DOHH2 (cell line): Measurements from ENCODE around the gene ZNF609.

Source experiments
- H3F3A ChIP-seq: fragments of 200-600 bp; sonication (generic), shearing (Covaris generic); 2 replicates; pipeline ENCODE4 v1.6.0; 2016; ENCODE audit warnings: antibody characterized with exemption, mild to moderate bottlenecking; ENCODE audit not compliant: control insufficient read depth, insufficient read depth
- H3K27ac ChIP-seq: fragments of 200-600 bp; sonication (generic); 2 replicates; pipeline ENCODE4 v1.5.1; 2014; ENCODE audit warnings: low read depth, mild to moderate bottlenecking, low read length, moderate library complexity
- H3K27me3 ChIP-seq: fragments of 200-600 bp; sonication (generic); 2 replicates; pipeline ENCODE4 v1.6.1; 2014; ENCODE audit warnings: mild to moderate bottlenecking, low read length, mixed read lengths; ENCODE audit not compliant: control insufficient read depth
- H3K36me3 ChIP-seq: fragments of 200-600 bp; sonication (generic); 2 replicates; pipeline ENCODE4 v1.6.1; 2014; ENCODE audit warnings: mild to moderate bottlenecking, low read length, moderate library complexity, mixed read lengths; ENCODE audit not compliant: control insufficient read depth
- H3K4me1 ChIP-seq: fragments of 200-600 bp; sonication (generic); 2 replicates; pipeline ENCODE4 v1.6.1; 2014; ENCODE audit warnings: mild to moderate bottlenecking, low read length, mixed read lengths; ENCODE audit not compliant: control insufficient read depth
- H3K4me2 ChIP-seq: fragments of 200-600 bp; sonication (generic); 2 replicates; pipeline ENCODE4 v1.6.0; 2014; ENCODE audit warnings: mild to moderate bottlenecking, low read length, moderate library complexity
- H3K4me3 ChIP-seq: fragments of 200-600 bp; sonication (generic); 2 replicates; pipeline ENCODE4 v1.5.1; 2014; ENCODE audit warnings: mild to moderate bottlenecking, low read length, mixed read lengths
- H3K79me2 ChIP-seq: fragments of 200-600 bp; sonication (generic); 2 replicates; pipeline ENCODE4 v1.6.1; 2014; ENCODE audit warnings: mild to moderate bottlenecking, low read length, mixed read lengths; ENCODE audit not compliant: control insufficient read depth
- H3K9me2 ChIP-seq: fragments of 200-600 bp; sonication (generic); replicated peaks from 2 replicates; pipeline ENCODE4 v1.6.1; 2014; ENCODE audit warnings: mild to moderate bottlenecking, low read length, mixed read lengths; ENCODE audit not compliant: control insufficient read depth
- H3K9me3 ChIP-seq: fragments of 200-600 bp; sonication (generic); 2 replicates; pipeline ENCODE4 v1.6.1; 2014; ENCODE audit warnings: antibody characterized with exemption, low read length, mixed read lengths; ENCODE audit not compliant: control insufficient read depth, insufficient read depth
- H4K20me1 ChIP-seq: fragments of 200-600 bp; sonication (generic); 2 replicates; pipeline ENCODE4 v1.6.0; 2014; ENCODE audit warnings: low read depth, mild to moderate bottlenecking, antibody characterized with exemption, low read length, moderate library complexity; ENCODE audit not compliant: control insufficient read depth, insufficient read depth
- EZH2phosphoT487 ChIP-seq: fragments of 200-600 bp; sonication (generic); IDR thresholded peaks from 2 replicates; pipeline ENCODE4 v1.6.1; 2017; ENCODE audit warnings: borderline replicate concordance, mild to moderate bottlenecking, antibody characterized with exemption, low read length, moderate library complexity, mixed read lengths
- TF ChIP-seq, protein P1 (sequence below): fragments of 200-600 bp; sonication (generic); IDR thresholded peaks from one replicate; pipeline ENCODE4 v1.5.1; 2014; ENCODE audit warnings: antibody characterized with exemption, mild to moderate bottlenecking, low read depth, low read length; ENCODE audit not compliant: poor library complexity, severe bottlenecking

Gene ZNF609

DNA sequence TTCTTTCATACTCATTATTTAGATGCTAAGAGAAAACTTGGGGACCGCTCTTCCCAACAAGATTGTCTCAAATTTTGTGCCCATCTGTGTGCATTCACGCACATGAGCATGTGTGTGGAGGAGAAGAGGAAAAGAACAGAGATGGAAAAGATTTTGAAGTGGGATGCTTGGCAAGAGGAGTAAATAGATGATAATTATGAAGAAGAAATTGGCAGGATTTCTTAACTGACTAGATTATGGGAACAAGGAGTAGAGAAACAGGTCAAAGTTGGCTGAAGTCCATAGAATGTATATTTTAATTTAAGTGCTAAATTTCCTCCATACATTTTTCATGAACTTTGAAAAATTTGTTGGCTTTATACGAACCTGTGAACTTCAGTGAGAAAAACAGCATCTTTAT lies 100.1 kb downstream of the ZNF609 start:
- H3K9me3 ChIP-seq: no peaks in the 10 kb centered on the region
- no peak overlapping the region for H3K4me2 ChIP-seq
- TF ChIP-seq, protein P1, sequence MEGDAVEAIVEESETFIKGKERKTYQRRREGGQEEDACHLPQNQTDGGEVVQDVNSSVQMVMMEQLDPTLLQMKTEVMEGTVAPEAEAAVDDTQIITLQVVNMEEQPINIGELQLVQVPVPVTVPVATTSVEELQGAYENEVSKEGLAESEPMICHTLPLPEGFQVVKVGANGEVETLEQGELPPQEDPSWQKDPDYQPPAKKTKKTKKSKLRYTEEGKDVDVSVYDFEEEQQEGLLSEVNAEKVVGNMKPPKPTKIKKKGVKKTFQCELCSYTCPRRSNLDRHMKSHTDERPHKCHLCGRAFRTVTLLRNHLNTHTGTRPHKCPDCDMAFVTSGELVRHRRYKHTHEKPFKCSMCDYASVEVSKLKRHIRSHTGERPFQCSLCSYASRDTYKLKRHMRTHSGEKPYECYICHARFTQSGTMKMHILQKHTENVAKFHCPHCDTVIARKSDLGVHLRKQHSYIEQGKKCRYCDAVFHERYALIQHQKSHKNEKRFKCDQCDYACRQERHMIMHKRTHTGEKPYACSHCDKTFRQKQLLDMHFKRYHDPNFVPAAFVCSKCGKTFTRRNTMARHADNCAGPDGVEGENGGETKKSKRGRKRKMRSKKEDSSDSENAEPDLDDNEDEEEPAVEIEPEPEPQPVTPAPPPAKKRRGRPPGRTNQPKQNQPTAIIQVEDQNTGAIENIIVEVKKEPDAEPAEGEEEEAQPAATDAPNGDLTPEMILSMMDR: no peak
- TF ChIP-seq EZH2phosphoT487: no peak
- peaks cover 79% of the 10 kb centered on the region for H3K79me2 ChIP-seq
- H3K36me3 ChIP-seq: peaks cover 3% of the 10 kb centered on the region; the same call in 1 of the 2 replicates
- no peaks in the 10 kb centered on the region for H4K20me1 ChIP-seq
- peaks cover 28% of the 10 kb centered on the region for H3F3A ChIP-seq
- no peak overlapping the region for H3K4me3 ChIP-seq
- no peaks in the 10 kb centered on the region for H3K9me2 ChIP-seq
- no peaks in the 10 kb centered on the region for H3K27me3 ChIP-seq
- no peak overlapping the region for H3K27ac ChIP-seq
- peaks cover 65% of the 10 kb centered on the region for H3K4me1 ChIP-seq

DNA sequence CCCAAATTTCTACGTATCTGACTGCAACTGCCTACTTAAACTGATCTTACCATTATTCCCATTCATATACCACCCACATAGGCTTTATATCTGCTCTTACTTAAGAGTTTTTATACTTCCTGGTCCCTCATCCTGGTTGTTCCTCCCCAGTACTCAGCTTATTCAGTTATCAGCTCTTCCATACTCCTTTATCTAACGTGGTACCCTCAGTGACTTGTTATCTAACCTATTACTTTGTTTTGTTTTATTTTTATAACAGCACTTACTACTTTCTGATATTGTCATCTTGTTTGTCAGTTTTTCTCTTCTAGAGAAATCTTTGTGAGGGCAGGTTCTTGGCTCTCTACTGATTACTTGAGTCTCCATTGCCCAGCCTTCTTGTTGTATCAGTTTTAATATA lies 100.6 kb downstream of the ZNF609 start:
- Histone ChIP-seq H3K9me3 (no peaks in the 10 kb centered on the region), H3K27me3 (no peaks in the 10 kb centered on the region), H3K27ac (no peak overlapping the region), H3K4me1 (peaks cover 70% of the 10 kb centered on the region), H3K9me2 (no peaks in the 10 kb centered on the region), H3K4me2 (peak overlapping the region; percentile 12), H3F3A (peaks cover 32% of the 10 kb centered on the region), H3K79me2 (peaks cover 83% of the 10 kb centered on the region), H3K4me3 (no peak overlapping the region), H4K20me1 (no peaks in the 10 kb centered on the region), H3K36me3 (peaks cover 3% of the 10 kb centered on the region; the same call in 1 of the 2 replicates)
- TF ChIP-seq EZH2phosphoT487: no peak
- TF ChIP-seq, protein P1: no peak

DNA sequence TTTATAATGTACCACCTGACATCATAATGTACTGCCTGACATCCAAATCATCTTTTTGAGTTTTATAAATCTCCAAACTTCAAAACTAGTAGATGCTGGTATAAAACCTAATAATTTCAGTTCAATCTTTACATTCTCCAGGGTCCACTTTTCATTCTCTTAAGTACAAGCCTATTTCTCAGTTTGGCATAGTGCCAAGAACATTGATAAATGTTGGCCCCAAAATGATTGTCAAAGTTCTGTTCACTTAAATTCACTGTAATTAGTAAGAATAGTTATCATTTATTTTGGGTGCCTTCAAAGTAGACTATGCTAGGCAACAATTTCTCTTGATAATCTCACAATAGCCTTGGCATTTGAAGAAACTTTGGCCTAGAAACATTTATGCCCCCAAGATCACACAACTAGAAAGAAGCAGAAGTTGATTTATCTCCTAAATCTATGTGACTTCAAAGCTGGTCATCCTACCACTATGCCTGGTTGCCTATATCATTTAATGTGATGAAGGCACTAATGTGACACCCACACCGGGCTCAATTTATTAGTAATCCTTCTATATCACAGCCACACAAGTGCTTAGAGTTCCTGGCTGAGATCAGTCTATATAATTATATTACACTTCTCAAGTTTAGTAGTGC lies 101.7 kb downstream of the ZNF609 start:
- peaks cover 83% of the 10 kb centered on the region for H3K79me2 ChIP-seq
- H3K27ac ChIP-seq: no peak overlapping the region; the same call in 1 of the 2 replicates

More for the DNA sequence above, 101.7 kb downstream of the ZNF609 start:
- TF ChIP-seq, protein P1: no peak
- Histone ChIP-seq H4K20me1 (no peaks in the 10 kb centered on the region), H3K9me3 (no peaks in the 10 kb centered on the region), H3F3A (peaks cover 23% of the 10 kb centered on the region), H3K4me2 (peak overlapping the region; percentile 14; the same call in 1 of the 2 replicates), H3K4me3 (no peak overlapping the region), H3K27me3 (no peaks in the 10 kb centered on the region), H3K4me1 (peaks cover 74% of the 10 kb centered on the region), H3K36me3 (peaks cover 3% of the 10 kb centered on the region; the same call in 1 of the 2 replicates), H3K9me2 (no peaks in the 10 kb centered on the region)
